HepG2 (cell line): Measurements from ENCODE around the gene ZKSCAN1. TPM values are rescaled to one million over a fixed set of nuclear protein-coding genes. Genes with fewer than 3 reads are reported as not detected.
"Not testable (repeated sequence)": the region's sequence is repeated elsewhere in the genome, so short reads cannot be mapped to it uniquely, and the experiment has no call there.

Experiments used
- ATAC-seq: fragments of 200-7000 bp; cut with Tn5 transposase; 3 replicates; pipeline ENCODE4 v1.9.1; 2020; ENCODE audit warnings: mild to moderate bottlenecking, moderate library complexity
- BruUV-seq: library from RNA; stranded (reverse); fragments of 400-500 nt; replicated peaks from 2 replicates; lab custom pipeline; 2021; lab: Mats Ljungman, UMichigan
- CTCF ChIA-PET: fragments of 300-600 bp; formaldehyde crosslinking; extraction: SDS; loops from one replicate; lab custom pipeline; 2021; ENCODE audit warnings: low total read pairs, inconsistent platforms, low intra/inter-chr PET ratio; lab: Yijun Ruan, JAX
- POLR2A ChIA-PET: fragments of 350-600 bp; sonication (Branson Sonifier 250); formaldehyde crosslinking; loops from one replicate; lab custom pipeline; 2020; ENCODE audit warnings: antibody characterized with exemption, inconsistent platforms; lab: Yijun Ruan, JAX
- DNase-seq: peaks from one replicate; pipeline ENCODE4 v3.0.0-alpha.2; 2015; ENCODE audit warnings: low spot score
- FAIRE-seq: peaks from 3 replicates; lab custom pipeline; 2011; peaks lifted over from hg19 to GRCh38; lab: Jason Lieb, UNC
- H2AFZ ChIP-seq: one replicate; pipeline ENCODE4 v1.6.1; 2011; ENCODE audit warnings: low read length, inconsistent platforms
- H3K27ac ChIP-seq: fragments of 300-600 bp; 3 replicates; pipeline ENCODE4 v1.8.0; 2011; ENCODE audit warnings: mixed run types, mild to moderate bottlenecking, mixed read lengths, low read length, inconsistent platforms; ENCODE audit not compliant: insufficient read depth; ENCODE audit errors: extremely low read length
- H3K27me3 ChIP-seq, 2 experiments: fragments of 200-600 bp in 1 of 2; 2 replicates in 1 of 2; 3 replicates in 1 of 2; pipeline versions ENCODE4 v1.6.0 to v1.8.0; 2011; ENCODE audit warnings: low read length in 2 of 2, mild to moderate bottlenecking in 2 of 2, moderate library complexity in 2 of 2, inconsistent platforms in 1 of 2; ENCODE audit not compliant: insufficient read depth in 2 of 2, control insufficient read depth in 1 of 2
- H3K36me3 ChIP-seq, 2 experiments: fragments of 200-600 bp in 1 of 2; replicated peaks in 1 of 2; 2 replicates in 1 of 2; 3 replicates in 1 of 2; pipeline versions ENCODE4 v1.5.1 to v1.8.0; 2011; ENCODE audit warnings: low read length in 2 of 2, inconsistent platforms in 1 of 2; ENCODE audit not compliant: insufficient read depth in 2 of 2, control insufficient read depth in 1 of 2
- H3K4me1 ChIP-seq: 2 replicates; pipeline ENCODE4 v1.5.1; 2012; ENCODE audit warnings: low read length, inconsistent platforms; ENCODE audit not compliant: insufficient read depth
- H3K4me2 ChIP-seq: 2 replicates; pipeline ENCODE4 v1.6.0; 2011; ENCODE audit warnings: low read depth, low read length, inconsistent platforms
- H3K4me3 ChIP-seq, 3 experiments: fragments of 200-600 bp in 1 of 3; sonication (generic), shearing (Covaris generic) in 1 of 3; replicated peaks in 1 of 3; 2 replicates each; pipeline ENCODE4 v1.5.1; 2011 to 2016; ENCODE audit warnings: low read length in 3 of 3, inconsistent platforms in 2 of 3, low read depth in 2 of 3, mild to moderate bottlenecking in 2 of 3, control low read depth in 1 of 3, mixed read lengths in 1 of 3; ENCODE audit not compliant: insufficient read depth in 1 of 3
- H3K79me2 ChIP-seq: one replicate; pipeline ENCODE4 v1.6.1; 2011; ENCODE audit warnings: low read length, inconsistent platforms; ENCODE audit not compliant: insufficient read depth
- H3K9ac ChIP-seq: 2 replicates; pipeline ENCODE4 v1.6.0; 2011; ENCODE audit warnings: mild to moderate bottlenecking, low read depth, low read length, inconsistent platforms; ENCODE audit not compliant: insufficient read depth
- H3K9me3 ChIP-seq: 2 replicates; pipeline ENCODE4 v1.5.1; 2012; ENCODE audit warnings: mild to moderate bottlenecking, low read length
- H4K20me1 ChIP-seq: 2 replicates; pipeline ENCODE4 v1.6.0; 2011; ENCODE audit warnings: inconsistent platforms, mild to moderate bottlenecking, low read length, moderate library complexity; ENCODE audit not compliant: insufficient read depth
- HIC2 ChIP-seq: sonication (generic); formaldehyde crosslinking; IDR thresholded peaks from 2 replicates; pipeline ENCODE4 v1.9.0; 2022; ENCODE audit warnings: low read depth, missing genetic modification reagents
- POLR2A ChIP-seq, 2 experiments: IDR thresholded peaks; 2 replicates each; pipeline ENCODE4 v1.6.1; 2011; ENCODE audit warnings: low read depth in 2 of 2, low read length in 2 of 2, mild to moderate bottlenecking in 1 of 2, moderate library complexity in 1 of 2; ENCODE audit not compliant: insufficient read depth in 1 of 2
- POLR2G ChIP-seq: fragments of 200-400 bp; formaldehyde crosslinking; IDR thresholded peaks from 2 replicates; pipeline ENCODE4 v1.6.1; 2018; ENCODE audit warnings: mild to moderate bottlenecking, low read depth, low read length, moderate library complexity
- SAP130 ChIP-seq: IDR thresholded peaks from 2 replicates; pipeline ENCODE4 v1.6.1; 2016; ENCODE audit warnings: low read depth
- ZFX ChIP-seq: sonication (generic); formaldehyde crosslinking; IDR thresholded peaks from 2 replicates; pipeline ENCODE4 v1.4.0; 2020; ENCODE audit warnings: mild to moderate bottlenecking, low read depth, missing genetic modification reagents, moderate library complexity
- ZKSCAN5 ChIP-seq: sonication (generic); formaldehyde crosslinking; IDR thresholded peaks from 2 replicates; pipeline ENCODE4 v1.5.1; 2020; ENCODE audit warnings: mild to moderate bottlenecking, missing genetic modification reagents
- WGBS: methylation state at CpG from one replicate; pipeline ENCODE4 v1.1.6; 2017; ENCODE audit warnings: low lambda C conversion rate; 5-methylcytosine and 5-hydroxymethylcytosine counted together
- in situ Hi-C: cut with HindIII; loops from 2 replicates; pipeline ENCODE4 v1.10.0; 2017; ENCODE audit warnings: low pct_unique_long_range_greater_than_20kb; ENCODE audit not compliant: extremely low pct_ligation_motif_present
- intact Hi-C: fragments of 100-400 bp; cut with micrococcal nuclease; formaldehyde crosslinking; loops from one replicate; pipeline ENCODE4 v1.10.0; 2022; ENCODE audit not compliant: unreplicated experiment
- polyA plus RNA-seq, 8 experiments: library from polyadenylated mRNA; depleted of rRNA in 3 of 8; stranded (reverse) in 7 of 8; unstranded in 1 of 8; fragments of >200 nt; fragmentation: Illumina TruSeq in 4 of 8; extraction: Trizol in 4 of 8; gene quantifications; 2 replicates each; pipeline versions ENCODE4 v1.2.1 to v1.2.3, GENCODE V29; 2011 to 2016; ENCODE audit warnings: low read depth in 4 of 8, missing spikeins in 1 of 8, mixed read lengths in 1 of 8; ENCODE audit not compliant: insufficient read depth in 1 of 8
- total RNA-seq, 5 experiments: library from RNA; depleted of rRNA; stranded (reverse); fragments of >200 nt; fragmentation: Illumina TruSeq; extraction: Trizol; gene quantifications; 2 replicates each; pipeline ENCODE4 v1.2.3, GENCODE V29; 2016; ENCODE audit warnings: low read depth in 1 of 5
- TF ChIP-seq, protein P1 (sequence below): sonication (generic); formaldehyde crosslinking; IDR thresholded peaks from 2 replicates; pipeline ENCODE4 v1.5.1; 2020; ENCODE audit warnings: mild to moderate bottlenecking, missing genetic modification reagents, moderate library complexity
- TF ChIP-seq, protein P2 (sequence below): IDR thresholded peaks from 2 replicates; pipeline ENCODE4 v1.6.1; 2016; ENCODE audit warnings: missing genetic modification reagents, missing compliant biosample characterization
- TF ChIP-seq, protein P3 (sequence below): sonication (generic); formaldehyde crosslinking; conservative IDR thresholded peaks from 2 replicates; pipeline ENCODE4 v1.4.0; 2020; ENCODE audit warnings: mild to moderate bottlenecking, missing genetic modification reagents, moderate library complexity

The ZKSCAN1 gene
- total and polyA plus RNA-seq, 2 of the 13 experiments (the other 11 are each of a cell fraction or from before 2014, with no cell fraction given) = 46.4 to 60.6 TPM

- H3K9me3 ChIP-seq, BruUV-seq, H3K36me3 ChIP-seq: not testable (repeated sequence)
- POLR2A ChIA-PET = interaction anchor here (0.7 to 2.5 kb wide), 10 partner anchors 9 to 1309 kb away, joined by 3 to 13 read pairs (median 4); partner anchors contain the start of genes GJC3 and TRIM4
- TF ChIP-seq ZFX (CRISPR knock-in tag) (peak; percentile 30; the same call in 1 of the 2 replicates), POLR2A (IDR thresholded peaks at IDR 0.05; ENCODE audit: insufficient read depth in 1 of 2, low read depth in 2 of 2, low read length in 2 of 2) (peak in 1 of 2 experiments; percentile 40; a peak in 1 of 4 replicates), POLR2G (peak; percentile 35; the same call in 1 of the 2 replicates), ZKSCAN5 (CRISPR knock-in tag) (peak; percentile 90), HIC2 (CRISPR knock-in tag) (peak; percentile 44; the same call in 1 of the 2 replicates), SAP130 (CRISPR knock-in tag) (peak; percentile 39)
- TF ChIP-seq, protein P1, sequence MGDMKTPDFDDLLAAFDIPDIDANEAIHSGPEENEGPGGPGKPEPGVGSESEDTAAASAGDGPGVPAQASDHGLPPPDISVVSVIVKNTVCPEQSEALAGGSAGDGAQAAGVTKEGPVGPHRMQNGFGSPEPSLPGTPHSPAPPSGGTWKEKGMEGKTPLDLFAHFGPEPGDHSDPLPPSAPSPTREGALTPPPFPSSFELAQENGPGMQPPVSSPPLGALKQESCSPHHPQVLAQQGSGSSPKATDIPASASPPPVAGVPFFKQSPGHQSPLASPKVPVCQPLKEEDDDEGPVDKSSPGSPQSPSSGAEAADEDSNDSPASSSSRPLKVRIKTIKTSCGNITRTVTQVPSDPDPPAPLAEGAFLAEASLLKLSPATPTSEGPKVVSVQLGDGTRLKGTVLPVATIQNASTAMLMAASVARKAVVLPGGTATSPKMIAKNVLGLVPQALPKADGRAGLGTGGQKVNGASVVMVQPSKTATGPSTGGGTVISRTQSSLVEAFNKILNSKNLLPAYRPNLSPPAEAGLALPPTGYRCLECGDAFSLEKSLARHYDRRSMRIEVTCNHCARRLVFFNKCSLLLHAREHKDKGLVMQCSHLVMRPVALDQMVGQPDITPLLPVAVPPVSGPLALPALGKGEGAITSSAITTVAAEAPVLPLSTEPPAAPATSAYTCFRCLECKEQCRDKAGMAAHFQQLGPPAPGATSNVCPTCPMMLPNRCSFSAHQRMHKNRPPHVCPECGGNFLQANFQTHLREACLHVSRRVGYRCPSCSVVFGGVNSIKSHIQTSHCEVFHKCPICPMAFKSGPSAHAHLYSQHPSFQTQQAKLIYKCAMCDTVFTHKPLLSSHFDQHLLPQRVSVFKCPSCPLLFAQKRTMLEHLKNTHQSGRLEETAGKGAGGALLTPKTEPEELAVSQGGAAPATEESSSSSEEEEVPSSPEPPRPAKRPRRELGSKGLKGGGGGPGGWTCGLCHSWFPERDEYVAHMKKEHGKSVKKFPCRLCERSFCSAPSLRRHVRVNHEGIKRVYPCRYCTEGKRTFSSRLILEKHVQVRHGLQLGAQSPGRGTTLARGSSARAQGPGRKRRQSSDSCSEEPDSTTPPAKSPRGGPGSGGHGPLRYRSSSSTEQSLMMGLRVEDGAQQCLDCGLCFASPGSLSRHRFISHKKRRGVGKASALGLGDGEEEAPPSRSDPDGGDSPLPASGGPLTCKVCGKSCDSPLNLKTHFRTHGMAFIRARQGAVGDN = peak; percentile 29
- TF ChIP-seq, protein P2, sequence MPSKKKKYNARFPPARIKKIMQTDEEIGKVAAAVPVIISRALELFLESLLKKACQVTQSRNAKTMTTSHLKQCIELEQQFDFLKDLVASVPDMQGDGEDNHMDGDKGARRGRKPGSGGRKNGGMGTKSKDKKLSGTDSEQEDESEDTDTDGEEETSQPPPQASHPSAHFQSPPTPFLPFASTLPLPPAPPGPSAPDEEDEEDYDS (CRISPR knock-in tag) = peak; percentile 53; the same call in 1 of the 2 replicates
- TF ChIP-seq, protein P3, sequence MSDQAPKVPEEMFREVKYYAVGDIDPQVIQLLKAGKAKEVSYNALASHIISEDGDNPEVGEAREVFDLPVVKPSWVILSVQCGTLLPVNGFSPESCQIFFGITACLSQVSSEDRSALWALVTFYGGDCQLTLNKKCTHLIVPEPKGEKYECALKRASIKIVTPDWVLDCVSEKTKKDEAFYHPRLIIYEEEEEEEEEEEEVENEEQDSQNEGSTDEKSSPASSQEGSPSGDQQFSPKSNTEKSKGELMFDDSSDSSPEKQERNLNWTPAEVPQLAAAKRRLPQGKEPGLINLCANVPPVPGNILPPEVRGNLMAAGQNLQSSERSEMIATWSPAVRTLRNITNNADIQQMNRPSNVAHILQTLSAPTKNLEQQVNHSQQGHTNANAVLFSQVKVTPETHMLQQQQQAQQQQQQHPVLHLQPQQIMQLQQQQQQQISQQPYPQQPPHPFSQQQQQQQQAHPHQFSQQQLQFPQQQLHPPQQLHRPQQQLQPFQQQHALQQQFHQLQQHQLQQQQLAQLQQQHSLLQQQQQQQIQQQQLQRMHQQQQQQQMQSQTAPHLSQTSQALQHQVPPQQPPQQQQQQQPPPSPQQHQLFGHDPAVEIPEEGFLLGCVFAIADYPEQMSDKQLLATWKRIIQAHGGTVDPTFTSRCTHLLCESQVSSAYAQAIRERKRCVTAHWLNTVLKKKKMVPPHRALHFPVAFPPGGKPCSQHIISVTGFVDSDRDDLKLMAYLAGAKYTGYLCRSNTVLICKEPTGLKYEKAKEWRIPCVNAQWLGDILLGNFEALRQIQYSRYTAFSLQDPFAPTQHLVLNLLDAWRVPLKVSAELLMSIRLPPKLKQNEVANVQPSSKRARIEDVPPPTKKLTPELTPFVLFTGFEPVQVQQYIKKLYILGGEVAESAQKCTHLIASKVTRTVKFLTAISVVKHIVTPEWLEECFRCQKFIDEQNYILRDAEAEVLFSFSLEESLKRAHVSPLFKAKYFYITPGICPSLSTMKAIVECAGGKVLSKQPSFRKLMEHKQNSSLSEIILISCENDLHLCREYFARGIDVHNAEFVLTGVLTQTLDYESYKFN (CRISPR knock-in tag) = 0 out of 2 replicates have a peak, but pooled peaks have one; percentile 19
- TF ChIP-seq, all 625 proteins: peak for 9; not testable (repeated sequence) for 616
- H3K79me2 ChIP-seq, H4K20me1 ChIP-seq, intact Hi-C loops, H3K27me3 ChIP-seq: not testable (repeated sequence)
- DNase-seq (peak; percentile 64), FAIRE-seq (peak; percentile 58), ATAC-seq (peak; percentile 80)
- peak overlapping the region; percentile 86 for H2AFZ ChIP-seq
- peak overlapping the region; percentile 27 for H3K27ac ChIP-seq
- peak overlapping the region; percentile 40; the same call in 1 of the 2 replicates for H3K9ac ChIP-seq
- in situ Hi-C loops = loop anchor here (5.0 kb wide), 1 partner anchor 1307 kb away; no protein-coding TSS in a partner anchor
- peaks cover 41% of the 10 kb centered on the region for H3K4me1 ChIP-seq
- CTCF ChIA-PET = interaction anchor here (0.9 to 1.7 kb wide), 2 partner anchors 10 to 13 kb away, joined by 3 to 8 read pairs; no protein-coding TSS in a partner anchor
- H3K4me3 ChIP-seq = peak overlapping the region in 2 of 3 experiments; percentile 55 to 63; a peak in 3 of 6 replicates
- WGBS = 3% methylated on average over 3 of the region's 4 CpGs
- H3K4me2 ChIP-seq = peak overlapping the region; percentile 84
These were observed 34.9 kb upstream of the ZKSCAN1 start for GRCh38 chr7:99980448-99980872.
